SHP77 (cell line): ENCODE data around the gene ARID1B.
A peak's percentile ranks its signal among the peaks of the same experiment; 100 is the strongest.

Experiments used
- DNase-seq, 2 experiments: peaks; one replicate each; lab custom pipeline; 2025; lab: John Stamatoyannopoulos, UW

ARID1B gene

GRCh38 chr6:157213426-157213825, 436.2 kb downstream of the ARID1B start:
- no peak for DNase-seq

- no peak for DNase-seq
Measured at GRCh38 chr6:157213907-157214565, 436.9 kb downstream of the ARID1B start.

GRCh38 chr6:157215717-157216116, 438.5 kb downstream of the ARID1B start:
- DNase-seq: no peak

- DNase-seq: no peak
Measured at GRCh38 chr6:157216570-157216969, 439.4 kb downstream of the ARID1B start.

- DNase-seq: no peak
Measured at GRCh38 chr6:157217198-157217893, 440.2 kb downstream of the ARID1B start.

GRCh38 chr6:157217894-157218370, 440.8 kb downstream of the ARID1B start:
- no peak for DNase-seq

- DNase-seq: no peak
Measured at GRCh38 chr6:157218371-157219198, 441.4 kb downstream of the ARID1B start.

- DNase-seq: no peak
Measured at GRCh38 chr6:157219201-157220200, 442.3 kb downstream of the ARID1B start.

- DNase-seq: no peak
Measured at GRCh38 chr6:157220485-157220884, 443.3 kb downstream of the ARID1B start.

- peak; percentile 57 to 86 for DNase-seq
Measured at GRCh38 chr6:157221049-157221816, 444.1 kb downstream of the ARID1B start.

- DNase-seq: no peak
Measured at GRCh38 chr6:157221817-157222175, 444.6 kb downstream of the ARID1B start.

- DNase-seq: no peak
Measured at GRCh38 chr6:157222201-157222981, 445.2 kb downstream of the ARID1B start.

- DNase-seq: no peak
Measured at GRCh38 chr6:157223021-157223430, 445.8 kb downstream of the ARID1B start.

GRCh38 chr6:157223511-157223910, 446.3 kb downstream of the ARID1B start:
- DNase-seq: no peak

- no peak for DNase-seq
Measured at GRCh38 chr6:157224178-157224950, 447.2 kb downstream of the ARID1B start.

GRCh38 chr6:157224951-157225574, 447.9 kb downstream of the ARID1B start:
- DNase-seq: no peak

- no peak for DNase-seq
Measured at GRCh38 chr6:157225575-157225995, 448.4 kb downstream of the ARID1B start.

GRCh38 chr6:157226026-157226625, 448.9 kb downstream of the ARID1B start:
- no peak for DNase-seq
